ENCODE measurements around the gene ITM2C. TPM values are rescaled to one million over a fixed set of nuclear protein-coding genes. Genes with fewer than 3 reads are reported as not detected.

The ITM2C gene
- total and polyA plus RNA-seq, 2 of the 13 experiments (the other 11 are each of a cell fraction or from before 2014, with no cell fraction given): 70.5 to 270 TPM

DNA sequence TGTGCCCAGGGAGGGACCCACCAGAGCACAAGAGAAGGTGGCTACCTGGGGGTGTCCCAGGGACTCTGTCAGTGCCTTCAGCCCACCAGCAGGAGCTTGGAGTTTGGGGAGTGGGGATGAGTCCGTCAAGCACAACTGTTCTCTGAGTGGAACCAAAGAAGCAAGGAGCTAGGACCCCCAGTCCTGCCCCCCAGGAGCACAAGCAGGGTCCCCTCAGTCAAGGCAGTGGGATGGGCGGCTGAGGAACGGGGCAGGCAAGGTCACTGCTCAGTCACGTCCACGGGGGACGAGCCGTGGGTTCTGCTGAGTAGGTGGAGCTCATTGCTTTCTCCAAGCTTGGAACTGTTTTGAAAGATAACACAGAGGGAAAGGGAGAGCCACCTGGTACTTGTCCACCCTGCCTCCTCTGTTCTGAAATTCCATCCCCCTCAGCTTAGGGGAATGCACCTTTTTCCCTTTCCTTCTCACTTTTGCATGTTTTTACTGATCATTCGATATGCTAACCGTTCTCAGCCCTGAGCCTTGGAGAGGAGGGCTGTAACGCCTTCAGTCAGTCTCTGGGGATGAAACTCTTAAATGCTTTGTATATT, 14.0 kb downstream of the ITM2C start (continued):
- TF ChIP-seq, protein P1, sequence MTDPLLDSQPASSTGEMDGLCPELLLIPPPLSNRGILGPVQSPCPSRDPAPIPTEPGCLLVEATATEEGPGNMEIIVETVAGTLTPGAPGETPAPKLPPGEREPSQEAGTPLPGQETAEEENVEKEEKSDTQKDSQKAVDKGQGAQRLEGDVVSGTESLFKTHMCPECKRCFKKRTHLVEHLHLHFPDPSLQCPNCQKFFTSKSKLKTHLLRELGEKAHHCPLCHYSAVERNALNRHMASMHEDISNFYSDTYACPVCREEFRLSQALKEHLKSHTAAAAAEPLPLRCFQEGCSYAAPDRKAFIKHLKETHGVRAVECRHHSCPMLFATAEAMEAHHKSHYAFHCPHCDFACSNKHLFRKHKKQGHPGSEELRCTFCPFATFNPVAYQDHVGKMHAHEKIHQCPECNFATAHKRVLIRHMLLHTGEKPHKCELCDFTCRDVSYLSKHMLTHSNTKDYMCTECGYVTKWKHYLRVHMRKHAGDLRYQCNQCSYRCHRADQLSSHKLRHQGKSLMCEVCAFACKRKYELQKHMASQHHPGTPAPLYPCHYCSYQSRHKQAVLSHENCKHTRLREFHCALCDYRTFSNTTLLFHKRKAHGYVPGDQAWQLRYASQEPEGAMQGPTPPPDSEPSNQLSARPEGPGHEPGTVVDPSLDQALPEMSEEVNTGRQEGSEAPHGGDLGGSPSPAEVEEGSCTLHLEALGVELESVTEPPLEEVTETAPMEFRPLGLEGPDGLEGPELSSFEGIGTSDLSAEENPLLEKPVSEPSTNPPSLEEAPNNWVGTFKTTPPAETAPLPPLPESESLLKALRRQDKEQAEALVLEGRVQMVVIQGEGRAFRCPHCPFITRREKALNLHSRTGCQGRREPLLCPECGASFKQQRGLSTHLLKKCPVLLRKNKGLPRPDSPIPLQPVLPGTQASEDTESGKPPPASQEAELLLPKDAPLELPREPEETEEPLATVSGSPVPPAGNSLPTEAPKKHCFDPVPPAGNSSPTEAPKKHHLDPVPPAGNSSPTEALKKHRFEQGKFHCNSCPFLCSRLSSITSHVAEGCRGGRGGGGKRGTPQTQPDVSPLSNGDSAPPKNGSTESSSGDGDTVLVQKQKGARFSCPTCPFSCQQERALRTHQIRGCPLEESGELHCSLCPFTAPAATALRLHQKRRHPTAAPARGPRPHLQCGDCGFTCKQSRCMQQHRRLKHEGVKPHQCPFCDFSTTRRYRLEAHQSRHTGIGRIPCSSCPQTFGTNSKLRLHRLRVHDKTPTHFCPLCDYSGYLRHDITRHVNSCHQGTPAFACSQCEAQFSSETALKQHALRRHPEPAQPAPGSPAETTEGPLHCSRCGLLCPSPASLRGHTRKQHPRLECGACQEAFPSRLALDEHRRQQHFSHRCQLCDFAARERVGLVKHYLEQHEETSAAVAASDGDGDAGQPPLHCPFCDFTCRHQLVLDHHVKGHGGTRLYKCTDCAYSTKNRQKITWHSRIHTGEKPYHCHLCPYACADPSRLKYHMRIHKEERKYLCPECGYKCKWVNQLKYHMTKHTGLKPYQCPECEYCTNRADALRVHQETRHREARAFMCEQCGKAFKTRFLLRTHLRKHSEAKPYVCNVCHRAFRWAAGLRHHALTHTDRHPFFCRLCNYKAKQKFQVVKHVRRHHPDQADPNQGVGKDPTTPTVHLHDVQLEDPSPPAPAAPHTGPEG (CRISPR knock-in tag; IDR thresholded peaks at IDR 0.05): no peak
- no peak for TF ChIP-seq ZNF609 (CRISPR knock-in tag; IDR thresholded peaks at IDR 0.05; ENCODE audit: borderline replicate concordance)
